GM18502 (cell line): ENCODE data around the gene PCDHB1.
"Not testable (repeated sequence)": the region's sequence is repeated elsewhere in the genome, so short reads cannot be mapped to it uniquely, and the experiment has no call there.

ENCODE experiments used
- ATAC-seq: cut with Tn5 transposase; IDR thresholded peaks from one replicate; pipeline ENCODE4 v1.9.1; 2021; ENCODE audit warnings: mild to moderate bottlenecking; ENCODE audit not compliant: unreplicated experiment, poor library complexity

Gene PCDHB1

DNA sequence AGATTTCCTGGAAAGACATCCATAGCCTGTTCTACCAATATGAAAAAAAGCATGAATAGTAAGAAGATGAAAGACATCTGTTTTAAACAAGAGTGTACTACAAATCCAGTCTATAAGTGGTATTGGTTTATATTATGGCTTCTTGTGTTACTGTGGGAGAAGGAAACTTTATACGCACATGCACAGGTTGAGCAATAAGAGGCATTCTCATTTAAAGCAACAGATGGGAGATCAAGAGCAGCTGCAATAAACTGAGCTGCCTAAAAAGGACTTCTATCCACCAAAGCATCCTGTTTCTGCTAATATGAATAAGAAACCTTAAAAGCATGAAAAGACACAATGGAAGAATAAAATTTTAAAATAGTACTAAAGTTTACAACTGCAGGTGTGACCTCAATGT is 8.6 kb upstream of the PCDHB1 start:
- no peak for ATAC-seq

- ATAC-seq = no peak
Measured at GRCh38 chr5:141051521-141051866, 320 bp downstream of the PCDHB1 start.

DNA sequence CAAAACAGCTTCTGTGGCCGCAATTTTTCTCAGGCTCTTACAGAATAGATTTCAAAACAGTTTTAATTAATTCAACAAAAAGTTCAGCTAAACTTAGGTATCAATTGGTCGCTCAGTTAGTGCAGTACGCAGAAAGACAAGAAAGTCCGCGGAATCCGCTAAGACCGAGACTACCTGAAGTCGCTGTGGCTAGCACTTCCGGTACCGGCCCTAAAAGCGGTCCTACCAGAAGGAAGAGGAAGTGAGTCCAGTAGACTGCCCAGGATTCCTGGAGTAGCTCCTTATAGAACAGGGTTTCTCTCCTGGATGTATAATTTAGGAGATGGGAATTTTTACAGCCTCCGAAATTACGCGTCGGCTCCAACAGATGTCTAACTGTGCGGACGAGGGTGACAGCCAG is 26.7 kb downstream of the PCDHB1 start:
- no peak for ATAC-seq

- ATAC-seq = no peak
Measured at GRCh38 chr5:141082228-141082627, 31.1 kb downstream of the PCDHB1 start.

GRCh38 chr5:141084487-141084989 is 33.4 kb downstream of the PCDHB1 start:
- no peak for ATAC-seq

DNA sequence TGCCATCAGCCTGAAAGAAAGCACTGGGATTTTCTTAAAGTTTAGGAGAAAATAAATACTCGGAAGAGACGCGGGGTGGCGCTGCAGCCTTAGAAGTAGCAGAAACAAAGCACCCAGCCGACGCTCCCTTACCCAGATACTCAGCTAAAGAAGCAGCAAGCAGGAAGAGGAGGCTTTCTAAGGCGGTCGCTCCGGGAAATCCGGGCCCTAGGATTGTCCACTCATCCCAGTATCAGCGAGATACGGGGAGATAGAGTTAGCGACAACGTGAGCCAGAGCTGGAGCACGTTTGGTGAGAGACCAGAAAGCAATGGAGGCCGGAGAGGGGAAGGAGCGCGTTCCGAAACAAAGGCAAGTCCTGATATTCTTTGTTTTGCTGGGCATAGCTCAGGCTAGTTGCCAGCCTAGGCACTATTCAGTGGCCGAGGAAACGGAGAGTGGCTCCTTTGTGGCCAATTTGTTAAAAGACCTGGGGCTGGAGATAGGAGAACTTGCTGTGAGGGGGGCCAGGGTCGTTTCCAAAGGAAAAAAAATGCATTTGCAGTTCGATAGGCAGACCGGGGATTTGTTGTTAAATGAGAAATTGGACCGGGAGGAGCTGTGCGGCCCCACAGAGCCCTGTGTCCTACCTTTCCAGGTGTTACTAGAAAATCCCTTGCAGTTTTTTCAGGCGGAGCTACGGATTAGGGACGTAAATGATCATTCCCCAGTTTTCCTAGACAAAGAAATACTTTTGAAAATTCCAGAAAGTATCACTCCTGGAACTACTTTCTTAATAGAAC is 43.5 kb downstream of the PCDHB1 start, which contains the start of gene PCDHB2:
Gene PCDHB2 (plus strand): TSS at position 135 of the 782 bp plus-strand sequence. CDS start 176 bp downstream, at position 311.
- ATAC-seq = no peak

GRCh38 chr5:141095263-141095641 is 44.1 kb downstream of the PCDHB1 start:
- ATAC-seq = no peak

- not testable (repeated sequence) for ATAC-seq
Measured at GRCh38 chr5:141096181-141096580, 45.0 kb downstream of the PCDHB1 start.

DNA sequence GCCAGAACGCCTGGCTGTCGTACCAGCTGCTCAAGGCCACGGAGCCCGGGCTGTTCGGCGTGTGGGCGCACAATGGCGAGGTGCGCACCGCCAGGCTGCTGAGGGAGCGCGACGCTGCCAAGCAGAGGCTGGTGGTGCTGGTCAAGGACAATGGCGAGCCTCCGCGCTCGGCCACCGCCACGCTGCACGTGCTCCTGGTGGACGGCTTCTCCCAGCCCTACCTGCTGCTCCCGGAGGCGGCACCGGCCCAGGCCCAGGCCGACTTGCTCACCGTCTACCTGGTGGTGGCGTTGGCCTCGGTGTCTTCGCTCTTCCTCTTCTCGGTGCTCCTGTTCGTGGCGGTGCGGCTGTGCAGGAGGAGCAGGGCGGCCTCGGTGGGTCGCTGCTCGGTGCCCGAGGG is 45.4 kb downstream of the PCDHB1 start:
- ATAC-seq = not testable (repeated sequence)

GRCh38 chr5:141100243-141100805 is 49.1 kb downstream of the PCDHB1 start, which contains the start of gene PCDHB3:
PCDHB3 (plus strand) TSS chr5:141100473; CDS start chr5:141100650, 177 bp downstream.
- no peak for ATAC-seq

- no peak for ATAC-seq
Measured at GRCh38 chr5:141101059-141101458, 49.9 kb downstream of the PCDHB1 start.

- not testable (repeated sequence) for ATAC-seq
Measured at GRCh38 chr5:141102070-141102469, 50.9 kb downstream of the PCDHB1 start.

GRCh38 chr5:141102471-141102870 is 51.3 kb downstream of the PCDHB1 start:
- not testable (repeated sequence) for ATAC-seq

- no peak for ATAC-seq
Measured at GRCh38 chr5:141105350-141105749, 54.2 kb downstream of the PCDHB1 start.
